K562 (cell line): ENCODE data around the gene ABHD16B. TPM values are rescaled to one million over a fixed set of nuclear protein-coding genes. Genes with fewer than 3 reads are reported as not detected.
A peak's percentile ranks its signal among the peaks of the same experiment; 100 is the strongest.

ENCODE experiments used
- ADNP ChIP-seq: fragments of 200-800 bp; sonication (Bioruptor generic); IDR thresholded peaks from 2 replicates; pipeline ENCODE4 v1.6.1; 2016; ENCODE audit warnings: missing genetic modification characterization, missing compliant biosample characterization
- ARID1B ChIP-seq: fragments of 450-650 bp; IDR thresholded peaks from 2 replicates; pipeline ENCODE4 v1.6.1; 2016; ENCODE audit warnings: antibody characterized with exemption, mild to moderate bottlenecking, inconsistent platforms
- CEBPZ ChIP-seq: fragments of 150-350 bp; IDR thresholded peaks from 2 replicates; pipeline ENCODE4 v1.6.1; 2014; ENCODE audit warnings: low read depth, mild to moderate bottlenecking, low read length, borderline replicate concordance
- CREM ChIP-seq: IDR thresholded peaks from 2 replicates; pipeline ENCODE4 v1.6.1; 2014; ENCODE audit warnings: antibody characterized with exemption, low read depth
- DIDO1 ChIP-seq: fragments of 450-650 bp; IDR thresholded peaks from 2 replicates; pipeline ENCODE4 v1.6.1; 2016; ENCODE audit warnings: low read depth, missing biosample characterization, missing genetic modification characterization
- ETV1 ChIP-seq: fragments of 450-650 bp; conservative IDR thresholded peaks from 2 replicates; pipeline ENCODE4 v1.6.1; 2016; ENCODE audit warnings: missing genetic modification characterization, control low read depth, low read depth, missing compliant biosample characterization
- EWSR1 ChIP-seq: fragments of 450-650 bp; IDR thresholded peaks from 2 replicates; pipeline ENCODE4 v1.6.1; 2018; ENCODE audit warnings: borderline replicate concordance, mild to moderate bottlenecking, low read depth, moderate library complexity; ENCODE audit not compliant: partially characterized antibody
- HDAC3 ChIP-seq: fragments of 450-650 bp; IDR thresholded peaks from 2 replicates; pipeline ENCODE4 v1.6.1; 2018; ENCODE audit warnings: borderline replicate concordance, mild to moderate bottlenecking, moderate library complexity; ENCODE audit not compliant: partially characterized antibody
- MTA1 ChIP-seq: fragments of 450-650 bp; IDR thresholded peaks from 2 replicates; pipeline ENCODE4 v1.6.1; 2017; ENCODE audit warnings: borderline replicate concordance
- MXD1 ChIP-seq: fragments of 250-450 bp; sonication (Bioruptor Pico); IDR thresholded peaks from 2 replicates; pipeline ENCODE4 v1.8.0; 2021; ENCODE audit warnings: borderline replicate concordance, mild to moderate bottlenecking, moderate library complexity; ENCODE audit not compliant: poor library complexity, severe bottlenecking
- NFXL1 ChIP-seq: fragments of 450-650 bp; formaldehyde crosslinking; IDR thresholded peaks from 2 replicates; pipeline ENCODE4 v1.4.0; 2021; ENCODE audit warnings: mild to moderate bottlenecking
- NR1H2 ChIP-seq: sonication (generic); formaldehyde crosslinking; IDR thresholded peaks from 2 replicates; pipeline ENCODE4 v1.4.0; 2020; ENCODE audit warnings: mild to moderate bottlenecking, missing genetic modification reagents
- NRF1 ChIP-seq, 2 experiments: fragments of 450-650 bp; IDR thresholded peaks in 1 of 2; conservative IDR thresholded peaks in 1 of 2; 2 replicates each; pipeline ENCODE4 v1.6.1; 2014; ENCODE audit warnings: mild to moderate bottlenecking in 2 of 2
- PHB ChIP-seq: fragments of 250-450 bp; sonication (Bioruptor Pico); IDR thresholded peaks from 2 replicates; pipeline ENCODE4 v1.5.0; 2021
- PHF21A ChIP-seq: fragments of 450-650 bp; IDR thresholded peaks from 2 replicates; pipeline ENCODE4 v1.6.1; 2017; ENCODE audit warnings: low read depth, borderline replicate concordance
- POLR2A ChIP-seq: fragments of 450-650 bp; conservative IDR thresholded peaks from 2 replicates; pipeline ENCODE4 v1.6.1; 2016
- POU5F1 ChIP-seq: fragments of 150-350 bp; IDR thresholded peaks from 2 replicates; pipeline ENCODE4 v1.6.1; 2014; ENCODE audit warnings: borderline replicate concordance, low read length, low read depth, mild to moderate bottlenecking; ENCODE audit not compliant: partially characterized antibody
- RFX7 ChIP-seq: fragments of 250-450 bp; sonication (Bioruptor Pico); IDR thresholded peaks from 2 replicates; pipeline ENCODE4 v1.5.1; 2021; ENCODE audit warnings: mild to moderate bottlenecking
- SMAD4 ChIP-seq: fragments of 250-450 bp; sonication (Bioruptor Pico); conservative IDR thresholded peaks from 2 replicates; pipeline ENCODE4 v1.8.0; 2021; ENCODE audit warnings: inconsistent platforms, mild to moderate bottlenecking, moderate library complexity
- TCF3 ChIP-seq: sonication (generic); formaldehyde crosslinking; IDR thresholded peaks from 2 replicates; pipeline ENCODE4 v1.4.0; 2020; ENCODE audit warnings: mild to moderate bottlenecking, missing genetic modification reagents
- TCF7L2 ChIP-seq: fragments of 150-350 bp; IDR thresholded peaks from 2 replicates; pipeline ENCODE4 v1.6.1; 2016; ENCODE audit warnings: low read depth, mild to moderate bottlenecking, low read length, moderate library complexity
- ZFP91 ChIP-seq: sonication (generic); formaldehyde crosslinking; IDR thresholded peaks from 2 replicates; pipeline ENCODE4 v1.8.0; 2022; ENCODE audit warnings: mild to moderate bottlenecking, missing genetic modification reagents
- ZNF707 ChIP-seq: fragments of 250-450 bp; sonication (Bioruptor Pico); conservative IDR thresholded peaks from 2 replicates; pipeline ENCODE4 v1.8.0; 2022; ENCODE audit warnings: inconsistent platforms, mild to moderate bottlenecking, moderate library complexity
- ZNF79 ChIP-seq: fragments of 250-450 bp; sonication (Bioruptor Pico); IDR thresholded peaks from 2 replicates; pipeline ENCODE4 v1.4.0; 2020; ENCODE audit warnings: low read depth, mild to moderate bottlenecking, moderate library complexity
- polyA plus RNA-seq, 8 experiments: library from polyadenylated mRNA; depleted of rRNA in 4 of 8; stranded (reverse) in 5 of 8; unstranded in 3 of 8; fragments of >200 nt; fragmentation: Nextera tagmentation in 2 of 8; fragmentation: Illumina TruSeq in 1 of 8; extraction: Ambion mirVana in 2 of 8; extraction: Trizol in 1 of 8; gene quantifications; 2 replicates each; pipeline versions ENCODE4 v1.2.1 to v1.2.3, GENCODE V29; 2011 to 2014; ENCODE audit warnings: inconsistent platforms in 1 of 8, missing spikeins in 1 of 8
- total RNA-seq, 7 experiments: library from RNA; depleted of rRNA in 6 of 7; stranded (reverse); fragments of >200 nt in 6 of 7; fragmentation: Illumina TruSeq in 2 of 7; extraction: Trizol in 2 of 7; gene quantifications; 2 replicates each; pipeline versions ENCODE4 v1.2.1 to v1.2.3, GENCODE V29; 2011 to 2021; ENCODE audit warnings: low replicate concordance in 1 of 7

Gene ABHD16B
- total and polyA plus RNA-seq, 9 of the 15 experiments (the other 6 are each of a cell fraction or from before 2014, with no cell fraction given): not detected

- TF ChIP-seq DIDO1 (no peak), ZNF79 (no peak), ZNF707 (CRISPR knock-in tag) (no peak), MTA1 (no peak), NRF1 (conservative IDR thresholded peaks at IDR 0.05 in 1 of 2, IDR thresholded peaks at IDR 0.05 in 1 of 2) (0 out of 4 replicates have a peak, but pooled peaks of 1 of the 2 experiments have one; percentile 25), MXD1 (CRISPR knock-in tag) (no peak), SMAD4 (CRISPR knock-in tag) (peak; percentile 40; the same call in 1 of the 2 replicates), ZFP91 (CRISPR knock-in tag) (no peak), ADNP (tag) (no peak), CREM (no peak), HDAC3 (no peak), PHF21A (no peak), TCF3 (CRISPR knock-in tag) (no peak), NFXL1 (no peak; the same call in 1 of the 2 replicates), CEBPZ (no peak), POU5F1 (no peak), POLR2A (peak; percentile 21; the same call in 1 of the 2 replicates), NR1H2 (CRISPR knock-in tag) (no peak), RFX7 (no peak), EWSR1 (no peak), ETV1 (tag) (0 out of 2 replicates have a peak, but pooled peaks have one; percentile 13), PHB (CRISPR knock-in tag) (no peak), ARID1B (0 out of 2 replicates have a peak, but pooled peaks have one; percentile 20), TCF7L2 (no peak)
Observed at GRCh38 chr20:63858393-63859165, 2.7 kb upstream of the ABHD16B start (continued).
